Ecto neural progenitor cell (in vitro differentiated cells): ENCODE results near the gene JAKMIP3.
A peak's percentile ranks its signal among the peaks of the same experiment; 100 is the strongest.
"Not testable (repeated sequence)": the region's sequence is repeated elsewhere in the genome, so short reads cannot be mapped to it uniquely, and the experiment has no call there.

ENCODE experiments used
- DNase-seq: peaks from one replicate; pipeline ENCODE4 v3.0.0-alpha.2; 2018; ENCODE audit warnings: low spot score

JAKMIP3 gene

DNA sequence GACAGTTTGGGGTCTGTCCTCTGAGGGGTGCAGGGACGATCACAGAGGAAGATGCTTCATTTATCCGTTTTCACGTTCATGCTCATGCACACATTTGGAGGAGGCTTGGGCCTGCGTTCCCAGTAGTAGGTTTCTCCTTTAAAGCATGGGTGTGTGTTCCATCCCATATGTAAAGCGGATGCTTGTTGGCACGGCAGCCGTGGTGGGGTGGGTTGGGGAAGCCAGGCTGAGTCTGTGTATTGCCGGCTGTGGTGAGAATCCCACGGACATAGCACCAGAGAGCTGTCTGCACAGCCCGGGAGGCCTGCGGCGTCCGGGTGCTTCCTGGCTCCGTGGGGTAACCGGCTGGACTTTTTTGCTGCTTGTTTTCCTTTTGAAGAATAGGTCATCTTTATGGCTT, 440 bp downstream of the JAKMIP3 start:
- no peak for DNase-seq

DNA sequence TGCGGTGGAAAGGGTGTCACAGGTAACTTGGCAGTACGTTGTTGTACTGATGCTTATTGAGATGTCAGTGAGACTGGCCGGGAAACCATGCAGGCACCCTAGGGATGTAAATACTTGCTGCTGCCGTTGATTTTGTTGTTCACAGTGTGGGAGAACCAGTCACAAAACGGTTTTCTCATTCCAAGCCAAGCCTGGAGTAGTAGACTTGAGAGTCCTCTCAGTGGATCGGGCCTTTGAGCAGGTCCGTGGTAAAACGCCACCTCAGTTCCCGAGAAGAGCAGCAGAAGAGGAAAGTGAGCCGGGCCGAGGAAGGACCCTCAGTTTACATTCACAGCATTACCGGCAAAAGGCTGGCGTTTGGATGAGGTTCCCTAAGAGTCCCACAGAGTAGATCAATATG, 1.1 kb downstream of the JAKMIP3 start:
- DNase-seq = no peak

DNA sequence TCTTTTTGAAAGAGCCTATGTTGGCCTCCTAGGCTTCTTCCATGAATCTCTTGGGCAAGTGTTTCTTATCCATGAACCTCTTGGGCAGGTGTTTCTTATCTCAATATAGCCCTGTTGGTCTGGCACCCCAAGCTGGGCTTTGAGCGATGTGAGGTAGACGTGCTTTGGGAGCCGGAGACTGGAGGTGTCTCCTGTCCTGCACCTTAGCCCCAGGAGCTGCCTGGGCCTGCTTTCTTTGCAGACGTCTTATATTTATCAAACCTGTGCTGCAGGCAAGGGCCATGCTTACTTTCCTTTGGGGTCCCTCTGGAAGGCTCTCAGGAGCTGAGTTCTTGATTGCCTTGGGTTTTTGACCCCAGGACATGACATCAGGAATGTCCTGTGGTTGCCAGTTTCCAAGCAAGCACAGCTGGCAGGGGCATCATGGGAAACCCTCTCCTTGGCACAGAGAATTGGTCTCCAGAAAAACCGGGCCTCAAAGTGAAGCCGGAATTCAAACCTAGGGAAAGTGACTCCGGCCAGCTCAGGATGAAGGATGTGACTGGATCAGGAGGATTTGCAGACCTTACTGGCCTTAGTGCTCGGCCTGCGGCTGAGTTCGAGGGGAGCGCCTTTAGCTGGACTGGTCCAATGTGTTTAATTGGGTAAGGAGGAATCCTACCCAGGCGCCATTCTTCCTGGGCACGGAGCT, 2.8 kb downstream of the JAKMIP3 start:
- DNase-seq = no peak

DNA sequence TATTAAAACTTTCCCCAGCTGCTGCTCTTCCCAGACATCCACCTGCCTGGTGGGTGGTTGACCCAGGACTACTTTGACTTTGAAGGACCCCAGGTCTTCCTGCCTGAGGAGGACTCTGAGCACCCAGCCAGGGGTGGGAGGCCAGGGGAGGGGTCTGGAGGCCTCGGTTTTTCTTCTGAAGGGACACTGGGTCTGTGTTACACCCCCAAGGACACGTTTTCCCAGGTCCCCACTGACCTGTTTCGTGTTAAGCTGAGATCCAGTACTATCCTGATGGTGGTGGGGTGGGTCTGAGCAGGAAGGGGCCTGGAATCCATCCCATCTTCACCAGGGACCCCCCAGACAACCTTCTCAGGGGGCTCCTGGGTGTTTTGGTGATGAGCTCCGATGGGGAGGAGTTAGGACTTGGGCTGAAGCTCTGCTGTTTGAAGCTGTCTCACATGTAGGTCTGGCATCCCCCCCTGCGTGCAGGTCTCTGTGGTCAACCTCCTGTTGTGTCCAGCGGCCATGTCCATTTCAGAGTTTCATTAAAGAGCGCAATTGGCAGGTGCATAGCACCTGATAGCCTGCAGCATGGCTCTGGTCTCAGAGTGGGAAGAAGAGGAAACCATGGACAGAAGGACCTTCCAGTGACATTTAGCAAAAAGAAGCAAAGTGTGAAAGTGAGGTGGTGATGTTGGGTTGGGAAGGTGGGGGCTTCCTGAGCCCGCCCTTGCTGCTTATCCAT, 3.5 kb downstream of the JAKMIP3 start:
- DNase-seq = no peak

DNA sequence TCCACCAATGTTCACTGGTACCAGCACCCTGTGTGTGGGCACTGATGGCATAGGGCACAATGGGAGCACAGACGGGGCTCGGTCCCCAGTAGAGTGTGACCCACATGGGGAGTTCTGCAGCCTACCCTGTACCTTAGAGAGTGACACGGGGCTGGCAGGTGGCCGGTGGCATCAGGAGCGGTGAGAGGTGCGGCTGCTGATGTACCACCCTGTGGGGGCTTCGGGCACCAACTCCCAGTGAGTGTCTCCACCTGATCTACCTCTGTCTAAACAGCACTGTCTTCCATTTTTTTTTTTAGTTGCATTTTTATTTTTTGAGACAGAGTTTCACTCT, 4.1 kb downstream of the JAKMIP3 start:
- no peak for DNase-seq

DNA sequence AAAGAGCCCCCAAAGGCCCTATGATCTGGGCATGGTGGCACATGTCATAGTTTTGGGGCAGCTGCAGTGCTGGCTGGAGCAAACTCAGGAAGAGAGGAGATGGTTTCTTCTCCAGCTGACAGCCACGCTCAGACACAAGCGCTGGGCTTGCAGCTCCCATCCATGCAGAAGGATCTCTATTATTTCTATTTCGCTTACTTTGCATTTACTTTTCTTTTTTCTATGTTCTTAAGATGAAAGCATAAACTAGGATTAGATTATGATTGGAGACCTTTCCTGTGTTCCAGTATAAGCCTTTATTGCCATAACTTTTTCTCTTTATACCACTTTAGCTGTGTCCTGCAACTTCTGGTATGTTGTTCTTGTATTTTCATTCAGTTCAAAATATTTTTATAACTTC, 5.0 kb downstream of the JAKMIP3 start:
- DNase-seq = no peak

DNA sequence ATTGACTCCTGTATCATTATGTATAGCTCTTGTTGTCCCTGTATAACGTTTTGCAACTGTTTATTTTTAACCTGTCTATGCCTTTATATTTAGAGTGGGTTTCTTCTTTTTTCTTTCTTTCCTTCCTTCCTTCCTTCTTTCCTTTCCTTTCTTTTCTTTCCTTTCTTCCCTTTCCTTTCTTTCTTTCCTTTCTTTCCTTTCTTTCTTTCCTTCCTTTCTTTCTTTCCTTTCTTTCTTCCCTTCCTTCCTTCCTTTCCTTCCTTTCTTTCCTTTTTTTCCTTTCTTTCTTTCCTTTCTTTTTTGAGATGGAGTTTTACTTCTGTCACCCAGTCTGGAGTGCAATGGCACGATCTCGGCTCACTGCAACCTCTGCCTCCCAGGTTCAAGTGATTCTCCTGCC, 5.9 kb downstream of the JAKMIP3 start:
- DNase-seq = no peak

DNA sequence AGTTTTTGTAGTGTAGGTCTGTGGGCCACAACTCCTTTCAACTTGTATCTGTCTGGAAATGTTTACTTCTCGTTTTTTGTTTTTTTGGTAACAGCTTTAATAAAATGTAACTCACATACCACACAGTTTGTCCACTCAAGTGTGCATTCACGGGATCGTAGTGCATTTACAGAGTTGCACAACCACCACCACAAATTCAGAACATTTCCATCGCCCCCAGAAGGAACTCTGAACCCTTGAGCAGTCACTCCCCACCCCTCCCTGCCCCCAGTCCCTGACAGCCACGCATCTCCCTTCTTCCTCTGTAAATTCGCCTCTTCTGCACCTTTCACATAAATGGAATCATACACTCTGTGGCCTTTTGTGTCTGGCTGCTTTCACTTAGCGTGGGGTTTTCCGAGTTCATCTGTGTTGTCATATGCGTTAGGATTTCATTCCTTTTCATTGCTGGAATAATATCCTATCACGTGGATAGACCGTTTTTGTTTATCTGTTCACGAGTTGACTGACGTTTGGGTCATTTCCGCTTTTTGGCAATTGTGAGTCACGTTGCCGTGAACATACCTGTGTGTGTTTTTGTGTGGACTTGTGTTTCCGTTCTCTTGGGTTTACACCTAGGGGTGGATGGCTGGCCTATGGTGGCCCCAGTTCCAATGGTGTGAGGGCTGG, 10.3 kb downstream of the JAKMIP3 start:
- no peak for DNase-seq

DNA sequence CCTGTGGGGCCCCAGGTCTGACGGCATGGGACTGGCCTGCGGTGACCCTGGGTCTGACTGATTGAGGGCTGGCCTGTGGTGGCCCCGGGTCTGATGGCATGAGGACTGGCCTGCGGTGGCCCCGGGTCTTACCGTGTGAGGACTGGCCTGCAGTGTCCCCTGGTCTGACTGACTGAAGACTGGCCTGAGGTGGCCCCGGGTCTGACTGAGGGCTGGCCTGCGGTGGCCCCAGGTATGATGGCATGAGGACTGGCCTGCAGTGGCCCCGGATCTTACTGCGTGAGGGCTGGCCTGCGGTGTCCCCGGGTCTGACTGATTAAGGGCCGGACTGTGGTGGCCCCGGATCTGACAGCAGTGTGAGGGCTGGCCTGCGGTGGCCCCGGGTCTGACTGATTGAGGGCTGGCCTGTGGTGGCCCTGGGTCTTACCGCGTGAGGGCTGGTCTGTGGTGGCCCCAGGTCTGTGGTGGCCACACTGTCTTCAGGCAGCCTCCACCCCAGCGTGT, 10.9 kb downstream of the JAKMIP3 start:
- DNase-seq = peak; percentile 37

DNA sequence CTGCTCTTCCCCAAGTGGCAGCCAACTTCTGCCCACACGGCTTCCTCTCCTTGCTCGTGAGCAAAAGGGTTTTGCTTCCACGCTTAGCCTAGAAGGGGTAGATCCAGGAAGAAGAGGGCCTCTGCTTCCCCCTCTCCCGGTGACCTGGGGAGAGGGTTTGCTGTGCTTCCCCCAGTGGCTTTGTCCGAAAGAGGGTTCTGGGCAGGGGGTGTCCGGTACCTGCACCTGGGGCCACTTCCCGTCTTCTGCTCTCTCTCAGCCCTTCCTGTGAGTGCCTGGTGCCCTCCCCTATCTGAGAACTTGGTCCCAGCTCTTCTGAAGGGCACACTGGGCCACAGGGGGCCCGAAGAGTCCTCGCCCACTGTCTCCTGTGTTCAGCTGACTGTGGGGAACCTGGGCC, 11.3 kb downstream of the JAKMIP3 start:
- DNase-seq = no peak

DNA sequence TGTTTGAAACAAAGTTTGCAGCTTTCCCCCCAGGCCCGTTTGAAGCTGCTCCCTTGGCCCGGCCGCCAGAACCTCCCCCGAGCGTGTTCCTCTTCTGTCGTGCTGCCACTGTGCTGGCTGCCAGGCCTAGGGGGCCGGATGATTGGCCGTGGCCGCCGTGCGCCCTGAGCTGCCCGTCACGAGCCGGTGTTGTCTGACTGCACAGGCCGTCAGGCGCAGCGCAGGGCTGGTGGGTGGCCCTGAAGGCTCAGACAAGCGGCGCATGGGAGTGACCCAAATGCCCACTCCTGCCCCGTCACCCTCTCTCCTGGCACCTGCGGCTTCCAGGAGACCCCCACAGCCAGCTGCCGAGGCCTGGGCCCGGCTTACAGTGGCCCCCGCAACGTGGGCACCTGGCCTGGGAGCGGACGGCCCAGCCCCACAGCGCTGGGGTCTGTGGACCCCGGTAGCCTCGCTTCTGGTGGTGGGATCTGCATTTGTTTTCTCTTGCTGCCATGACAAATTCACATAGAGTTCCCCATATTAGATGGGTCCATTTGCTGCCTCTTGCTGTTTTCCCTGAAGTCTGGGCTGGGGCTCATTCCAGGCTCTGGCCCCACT, 13.1 kb downstream of the JAKMIP3 start:
- DNase-seq = peak; percentile 49

DNA sequence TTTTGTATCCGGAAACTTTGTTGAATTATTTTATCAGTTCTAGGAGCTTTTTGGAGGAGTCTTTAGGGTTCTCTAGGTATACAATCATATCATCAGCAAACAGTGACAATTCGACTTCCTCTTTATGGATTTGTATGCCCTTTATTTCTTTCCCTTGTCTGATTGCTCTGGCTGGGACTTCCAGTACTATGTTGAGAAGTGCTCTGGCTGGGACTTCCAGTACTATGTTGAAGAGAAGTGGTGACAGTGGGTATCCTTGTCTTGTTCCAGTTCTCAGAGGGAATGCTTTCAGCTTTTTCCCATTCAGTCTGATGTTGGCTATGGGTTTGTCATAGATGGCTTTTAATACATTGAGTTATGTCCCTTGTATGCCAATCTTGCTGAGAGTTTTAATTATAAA, 18.6 kb downstream of the JAKMIP3 start:
- not testable (repeated sequence) for DNase-seq

DNA sequence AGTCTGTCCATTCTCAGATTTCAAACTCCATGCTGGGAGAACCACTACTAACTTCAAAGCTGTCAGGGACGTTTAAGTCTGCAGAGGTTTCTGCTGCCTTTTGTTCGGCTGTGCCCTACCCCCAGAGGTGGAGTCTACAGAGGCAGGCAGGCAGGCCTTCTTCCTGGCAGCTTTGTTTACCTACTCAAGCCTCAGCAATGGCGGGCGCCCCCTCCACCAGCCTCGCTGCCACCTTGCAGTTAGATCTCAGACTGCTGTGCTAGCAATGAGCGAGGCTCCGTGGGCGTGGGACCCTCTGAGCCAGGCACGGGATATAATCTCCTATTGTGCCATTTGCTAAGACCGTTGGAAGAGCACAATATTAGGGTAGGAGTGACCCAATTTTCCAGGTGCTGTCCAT, 27.5 kb downstream of the JAKMIP3 start:
- not testable (repeated sequence) for DNase-seq

DNA sequence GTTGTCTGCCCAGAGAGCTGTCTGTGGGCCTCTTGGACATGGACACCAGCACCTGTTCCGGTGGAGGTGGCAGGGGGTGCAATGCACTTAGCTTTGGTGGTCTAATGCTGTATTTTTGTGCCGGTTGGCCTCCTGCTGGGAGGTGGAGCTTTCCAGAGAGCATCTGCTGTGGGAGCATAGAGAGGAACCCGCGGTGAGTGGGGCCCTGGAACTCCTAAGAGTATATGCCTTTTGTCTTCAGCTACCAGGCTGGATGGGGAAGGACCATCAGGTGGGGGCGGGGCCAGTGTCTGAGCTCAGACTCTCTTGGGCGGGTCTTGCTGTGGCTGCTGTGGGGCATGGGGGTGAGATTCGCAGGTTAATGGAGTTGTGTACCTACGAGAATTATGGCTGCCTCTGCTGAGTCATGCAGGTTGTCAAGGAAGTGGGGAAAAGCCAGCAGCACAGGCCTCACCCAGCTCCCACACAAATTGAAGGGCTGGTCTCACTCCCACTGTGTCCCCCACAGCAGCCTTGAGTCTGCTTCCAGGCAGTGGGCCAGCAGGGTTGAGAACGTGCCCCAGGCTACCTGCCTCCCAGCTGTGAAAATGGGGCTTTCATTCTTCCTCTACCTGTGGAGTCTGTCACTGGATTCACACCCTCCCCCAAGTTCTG, 29.0 kb downstream of the JAKMIP3 start:
- peak; percentile 38 for DNase-seq

DNA sequence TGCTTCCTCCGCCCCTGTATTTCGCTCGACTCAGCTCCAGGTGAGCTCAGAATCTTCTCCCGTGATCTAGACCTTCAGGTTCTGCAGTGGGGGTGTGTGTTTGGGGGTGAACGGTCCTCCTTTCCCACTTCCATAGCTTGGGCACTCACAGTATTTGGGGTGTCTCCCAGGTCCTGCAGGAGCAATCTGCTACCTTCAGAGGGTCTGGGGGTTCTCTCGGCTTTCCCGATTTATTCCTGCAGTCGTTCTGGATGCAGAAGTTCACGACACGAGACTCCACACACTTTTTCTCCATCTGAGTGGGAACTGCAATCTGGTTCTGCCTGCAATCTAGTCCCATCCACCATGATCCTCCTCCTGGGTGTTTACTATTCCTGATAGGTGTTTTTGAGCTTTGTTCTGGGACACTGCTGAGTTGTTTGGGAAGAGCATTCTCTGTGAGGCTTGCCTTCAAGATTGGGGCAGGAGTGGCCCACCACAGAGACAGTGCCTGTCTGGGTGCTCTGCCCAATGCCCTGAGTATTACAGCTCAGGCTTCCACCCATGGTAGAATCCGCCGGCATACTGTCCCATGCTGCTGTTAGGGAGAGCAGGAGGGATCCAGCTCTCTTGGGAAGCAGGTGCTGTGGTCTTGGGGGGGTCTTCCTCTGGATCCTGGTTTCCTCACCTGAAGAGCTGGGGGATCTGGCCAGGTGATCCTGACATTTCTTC, 29.8 kb downstream of the JAKMIP3 start:
- no peak for DNase-seq

DNA sequence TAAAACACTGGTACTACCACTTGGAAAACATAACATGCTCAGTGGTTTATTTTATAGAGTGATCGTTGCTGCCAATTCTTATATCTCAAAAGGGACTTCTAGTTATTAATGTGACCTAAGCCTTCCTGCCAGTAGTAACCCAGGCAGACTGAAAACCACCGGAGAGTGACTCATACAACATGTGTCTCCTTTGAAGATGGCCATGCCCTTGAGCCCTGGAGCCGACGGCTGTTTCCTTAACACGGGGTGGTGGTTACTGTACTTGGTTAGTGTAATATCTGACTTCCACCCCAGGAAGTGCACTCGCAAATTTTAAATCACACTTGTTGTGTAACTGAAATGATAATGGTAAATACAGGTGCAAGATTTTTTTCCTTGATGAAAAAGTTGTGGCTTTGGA, 30.5 kb downstream of the JAKMIP3 start:
- DNase-seq = no peak

DNA sequence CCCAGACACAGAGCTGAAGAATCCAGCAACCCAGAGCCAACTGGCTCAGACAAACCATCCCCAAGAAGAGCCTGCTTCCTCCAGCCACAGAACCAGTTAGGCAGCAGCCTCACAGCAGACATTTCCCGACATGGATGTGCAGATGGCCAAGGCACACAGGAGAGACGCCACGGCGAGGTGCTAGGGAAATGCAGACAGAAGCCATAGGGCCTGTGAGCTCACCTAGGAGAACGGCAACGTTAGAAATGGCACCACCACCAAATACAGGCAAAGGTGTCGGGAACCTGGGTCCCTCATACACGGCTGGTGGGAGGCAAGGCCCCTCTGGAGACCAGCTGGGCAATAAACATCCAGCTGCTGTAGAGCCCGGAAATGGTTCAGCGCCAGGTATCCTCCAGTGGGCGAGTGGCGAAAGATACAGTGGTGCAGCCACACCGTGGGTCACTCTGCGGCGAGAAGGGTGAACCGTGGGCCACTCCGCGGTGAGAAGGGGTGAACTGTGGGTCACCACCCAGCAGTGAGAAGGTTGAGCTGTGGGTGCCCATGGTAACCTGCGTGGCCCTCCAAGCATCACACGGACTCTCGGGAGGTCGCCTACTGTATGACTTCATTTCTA, 31.2 kb downstream of the JAKMIP3 start:
- no peak for DNase-seq

DNA sequence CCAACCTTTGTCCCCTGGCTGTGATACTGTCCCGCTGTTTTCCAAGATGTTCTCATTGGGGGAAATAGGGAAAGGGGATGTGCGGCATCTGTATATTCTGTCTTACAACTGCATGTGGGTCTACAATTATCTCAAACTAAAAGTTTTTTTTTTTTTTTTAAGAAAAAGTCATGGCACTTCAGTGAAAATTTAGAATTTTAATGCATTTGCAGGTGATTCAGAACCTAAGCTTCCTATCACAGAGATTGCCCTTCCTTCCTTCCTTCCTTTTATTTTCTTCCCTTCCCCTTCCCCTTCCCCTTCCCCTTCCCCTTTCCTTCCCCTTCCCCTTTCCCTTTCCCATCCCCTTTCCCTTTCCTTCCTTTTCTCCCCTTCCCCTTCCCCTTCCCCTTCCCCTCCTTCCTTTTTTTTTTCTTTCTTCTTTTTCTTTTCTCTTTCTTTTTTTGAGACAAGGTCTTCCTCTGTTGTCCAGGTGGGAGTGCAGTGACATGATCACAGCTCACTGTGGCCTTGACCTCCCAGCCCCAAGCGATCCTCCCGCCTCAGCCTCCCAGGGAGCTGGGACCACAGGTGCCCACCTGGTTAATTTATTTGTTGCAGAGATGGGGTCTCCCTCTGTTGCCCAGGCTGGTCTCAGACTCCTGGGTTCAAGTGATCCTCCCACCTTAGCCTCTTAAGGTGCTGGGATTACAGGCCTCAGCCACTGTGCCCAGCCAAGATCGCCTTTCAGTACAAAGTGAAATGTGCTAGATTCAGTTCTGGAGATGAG, 32.0 kb downstream of the JAKMIP3 start:
- no peak for DNase-seq

DNA sequence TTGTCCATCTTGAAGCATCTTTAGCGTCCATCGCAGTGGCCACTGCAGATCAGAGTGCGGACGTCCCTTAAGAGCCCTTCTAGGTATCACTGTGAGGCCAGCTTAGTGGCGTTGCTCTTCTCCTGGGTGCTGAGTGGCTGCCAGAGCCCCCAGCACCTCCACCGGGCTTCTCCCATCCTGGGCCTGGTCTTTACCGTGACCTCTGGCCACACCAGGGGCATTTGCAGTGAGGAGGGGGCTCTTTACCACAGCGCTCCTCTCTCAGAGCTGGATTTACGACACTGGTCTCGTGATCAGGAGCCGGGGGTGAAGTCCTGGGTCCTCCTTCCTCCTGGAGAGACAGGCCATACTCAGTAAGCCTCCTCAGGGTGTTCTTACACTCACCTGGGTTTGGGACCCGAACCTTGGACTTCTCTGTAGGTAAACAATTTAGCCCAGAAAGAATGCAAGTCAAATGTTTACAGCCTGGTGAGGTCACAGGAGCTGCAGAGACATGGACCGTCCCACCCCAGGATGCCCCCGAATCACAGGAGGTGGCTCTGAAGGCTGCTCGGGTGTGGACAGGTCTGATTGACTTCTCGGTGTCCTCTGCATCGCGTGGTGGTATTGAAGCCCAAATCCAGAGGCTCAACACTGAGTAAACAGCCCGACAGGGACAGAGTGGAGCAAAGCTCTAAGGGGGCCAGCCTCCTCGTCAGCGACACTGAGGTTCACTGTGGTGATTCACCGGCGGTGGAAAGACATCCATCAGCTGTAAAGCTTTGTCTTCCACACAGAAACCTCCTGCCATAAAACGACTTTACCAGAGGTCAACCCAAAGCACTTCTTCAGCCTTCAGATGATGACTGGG, 33.0 kb downstream of the JAKMIP3 start:
- DNase-seq = peak; percentile 37
